AG08395 (cell line): Measurements from ENCODE around the gene EPSTI1.
"Not testable (repeated sequence)": the region's sequence is repeated elsewhere in the genome, so short reads cannot be mapped to it uniquely, and the experiment has no call there.

ENCODE experiments used
- DNase-seq: peaks from one replicate; pipeline ENCODE4 v3.0.0; 2012; ENCODE audit warnings: mixed read lengths, low spot score

Gene EPSTI1, protein sequence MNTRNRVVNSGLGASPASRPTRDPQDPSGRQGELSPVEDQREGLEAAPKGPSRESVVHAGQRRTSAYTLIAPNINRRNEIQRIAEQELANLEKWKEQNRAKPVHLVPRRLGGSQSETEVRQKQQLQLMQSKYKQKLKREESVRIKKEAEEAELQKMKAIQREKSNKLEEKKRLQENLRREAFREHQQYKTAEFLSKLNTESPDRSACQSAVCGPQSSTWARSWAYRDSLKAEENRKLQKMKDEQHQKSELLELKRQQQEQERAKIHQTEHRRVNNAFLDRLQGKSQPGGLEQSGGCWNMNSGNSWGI

DNA sequence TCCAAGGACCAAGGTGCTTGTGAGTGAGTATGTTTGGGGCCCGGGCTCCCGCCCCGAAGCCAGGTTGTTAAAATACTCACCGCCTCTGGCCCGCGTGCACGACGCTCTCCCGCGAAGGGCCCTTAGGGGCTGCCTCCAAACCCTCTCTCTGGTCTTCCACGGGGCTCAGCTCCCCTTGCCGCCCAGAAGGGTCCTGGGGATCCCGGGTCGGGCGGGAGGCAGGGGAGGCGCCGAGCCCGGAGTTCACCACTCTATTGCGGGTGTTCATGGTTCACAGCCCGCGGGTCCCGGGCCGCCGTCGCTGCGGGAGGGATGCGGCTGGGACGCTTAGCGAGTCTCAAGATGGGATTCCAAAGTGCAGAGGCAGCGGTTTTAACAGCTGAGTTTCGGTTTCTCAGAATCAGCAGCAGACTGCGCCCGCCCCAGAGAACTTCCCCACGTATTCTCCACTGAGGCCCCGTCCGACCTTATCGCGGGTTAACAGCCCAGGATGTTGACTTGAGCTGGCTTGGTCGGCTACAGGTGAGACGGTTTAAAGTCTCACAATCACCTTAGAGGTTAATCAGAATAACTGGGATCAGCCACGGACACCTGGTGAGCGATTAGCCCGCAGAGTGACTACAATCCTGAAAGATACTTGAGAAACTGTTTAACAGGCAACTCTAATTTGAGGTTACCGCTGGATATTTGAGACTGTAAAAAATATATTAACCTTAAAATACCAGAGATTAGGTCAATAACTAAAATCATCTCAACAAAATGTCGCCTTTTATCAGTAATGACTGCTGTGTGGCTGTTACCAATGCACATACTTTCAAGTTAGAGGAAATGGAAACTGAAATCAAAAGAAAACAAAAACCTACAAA lies at the start of gene EPSTI1:
EPSTI1 (minus strand) TSS at position 344 of the 866 bp plus-strand sequence; CDS start at position 268, 76 bp downstream.
- DNase-seq, result peak; percentile 70

DNA sequence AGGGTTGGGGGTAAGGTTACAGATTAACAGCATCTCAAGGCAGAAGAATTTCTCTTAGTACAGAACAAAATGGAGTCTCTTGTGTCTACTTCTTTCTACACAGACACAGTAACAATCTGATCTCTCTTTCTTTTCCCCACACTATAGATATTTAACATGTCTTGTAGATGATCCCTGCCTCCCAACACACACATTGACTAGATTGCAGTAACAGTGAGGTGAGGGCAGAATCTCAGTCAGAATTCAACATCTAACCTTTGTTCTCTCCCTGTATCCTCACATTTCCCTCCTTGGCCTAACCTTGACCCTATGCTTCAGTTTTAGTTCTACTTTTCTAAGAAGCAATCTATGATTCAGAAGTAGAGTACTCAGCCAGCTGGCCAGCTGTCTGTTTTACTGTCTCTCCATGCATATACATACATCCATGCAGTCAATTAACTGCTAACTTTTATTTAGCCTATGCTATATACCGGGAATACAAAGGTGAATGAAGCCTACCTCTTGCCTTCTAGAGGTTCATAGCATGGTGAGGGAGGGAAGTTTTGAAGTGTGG lies 49.4 kb upstream of the EPSTI1 start:
- DNase-seq, result no peak

DNA sequence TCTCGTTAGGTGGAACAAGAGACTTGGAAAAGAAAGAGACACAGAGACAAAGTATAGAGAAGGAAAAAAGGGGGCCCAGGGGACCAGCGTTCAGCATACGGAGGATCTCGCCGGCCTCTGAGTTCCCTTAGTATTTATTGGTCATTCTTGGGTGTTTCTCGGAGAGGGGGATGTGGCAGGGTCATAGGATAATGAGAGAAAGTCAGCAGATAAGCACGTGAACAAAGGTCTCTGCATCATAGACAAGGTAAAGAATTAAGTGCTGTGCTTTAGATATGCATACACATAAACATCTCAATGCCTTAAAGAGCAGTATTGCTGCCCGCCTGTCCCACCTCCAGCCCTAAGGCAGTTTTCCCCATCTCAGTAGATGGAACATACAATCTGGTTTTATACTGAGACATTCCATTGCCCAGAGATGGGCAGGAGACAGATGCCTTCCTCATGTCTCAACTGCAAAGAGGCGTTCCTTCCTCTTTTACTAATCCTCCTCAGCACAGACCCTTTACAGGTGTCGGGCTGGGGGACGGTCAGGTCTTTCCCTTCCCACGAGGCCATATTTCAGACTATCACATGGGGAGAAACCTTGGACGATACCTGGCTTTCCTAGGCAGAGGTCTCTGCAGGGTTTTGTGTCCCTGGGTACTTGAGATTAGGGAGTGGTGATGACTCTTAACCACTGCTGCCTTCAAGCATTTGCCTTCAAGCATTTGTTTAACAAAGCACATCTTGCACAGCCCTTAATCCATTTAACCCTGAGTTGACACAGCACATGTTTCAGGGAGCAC lies 48.7 kb upstream of the EPSTI1 start:
- DNase-seq, result not testable (repeated sequence)

DNA sequence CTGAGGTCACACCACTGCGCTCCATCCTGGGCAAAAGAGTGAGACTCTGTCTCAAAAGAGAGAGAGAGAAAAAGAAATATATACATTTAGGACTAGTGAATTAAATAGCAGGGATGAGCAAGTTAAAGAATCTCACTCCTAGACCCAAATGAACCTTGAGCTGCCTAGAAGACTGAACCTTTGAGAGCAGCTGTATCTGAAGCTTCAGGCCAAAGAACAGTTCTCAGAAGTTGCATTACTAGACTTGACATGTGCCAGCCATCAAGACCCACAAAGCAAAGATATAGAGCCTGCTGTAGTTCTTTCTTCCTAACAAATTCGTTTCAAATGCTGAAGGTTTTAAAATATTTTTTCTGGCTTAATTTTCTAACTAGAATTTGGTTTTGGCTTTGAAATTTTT lies 47.9 kb upstream of the EPSTI1 start:
- DNase-seq, result no peak

DNA sequence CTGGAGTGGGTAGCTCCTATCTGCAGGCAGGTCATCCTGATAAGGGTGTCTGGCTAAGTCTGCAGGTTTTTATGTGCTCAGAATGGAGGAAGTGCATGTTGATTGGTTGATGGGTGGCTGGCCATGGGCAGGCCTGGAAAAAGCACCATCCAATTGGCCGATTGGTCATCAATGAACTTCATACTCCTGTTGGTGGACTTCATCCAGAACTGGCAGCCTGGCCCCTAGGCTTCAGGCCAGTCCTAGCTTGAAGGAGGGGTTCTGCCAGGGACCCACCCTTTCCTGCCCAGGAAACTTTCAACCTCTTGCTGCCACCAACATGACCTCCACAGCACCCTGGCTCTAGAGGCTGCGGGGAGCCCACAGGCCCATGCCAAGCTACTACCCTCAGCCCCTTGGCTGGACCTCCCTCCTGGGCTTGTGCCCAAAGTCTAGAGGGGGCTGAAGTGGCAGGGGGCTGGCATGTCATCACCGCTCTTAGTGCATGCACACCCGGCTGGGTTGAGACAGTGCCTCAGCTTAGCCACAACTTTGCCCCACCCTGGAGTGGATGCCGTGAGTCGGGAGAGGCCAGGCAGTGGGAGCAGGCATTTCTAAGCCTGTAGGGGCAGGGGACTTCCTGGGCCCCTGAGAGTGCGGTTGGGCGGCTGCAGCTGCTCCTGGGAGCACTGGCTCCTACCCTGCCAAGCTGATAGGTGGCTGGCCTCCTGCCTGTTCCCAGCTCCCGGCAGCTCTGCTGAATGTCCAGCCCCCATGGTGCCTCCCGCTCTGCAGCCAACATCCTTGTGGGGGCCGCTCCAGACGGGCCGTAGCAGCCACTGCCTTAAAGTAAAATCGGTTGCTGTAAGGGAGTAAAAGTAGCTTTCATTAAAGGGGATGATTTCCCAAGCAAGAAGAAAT lies 44.6 kb upstream of the EPSTI1 start:
- DNase-seq, result no peak

DNA sequence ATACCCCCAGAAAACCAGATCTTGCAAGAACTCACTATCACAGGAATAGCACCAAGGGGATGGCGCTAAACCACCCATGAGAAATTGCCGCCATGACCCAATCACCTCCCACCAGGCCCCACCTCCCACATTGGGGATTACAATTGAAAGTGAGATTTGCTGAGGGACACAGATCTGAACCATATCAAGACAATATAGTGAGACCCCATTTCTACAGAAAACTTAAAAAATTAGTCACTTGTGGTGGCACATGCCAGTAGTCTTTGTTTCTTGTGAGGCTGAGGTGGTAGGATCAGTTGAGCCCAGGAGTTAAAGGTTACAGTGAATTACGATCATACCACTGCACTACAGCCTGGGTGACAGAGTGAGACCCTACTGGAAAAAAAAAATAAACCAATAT lies 41.0 kb upstream of the EPSTI1 start:
- DNase-seq, result no peak

- DNase-seq, result no peak
These were observed 39.8 kb upstream of the EPSTI1 start for GRCh38 chr13:43031881-43032280.

GRCh38 chr13:43030548-43030947 lies 38.5 kb upstream of the EPSTI1 start:
- no peak for DNase-seq

DNA sequence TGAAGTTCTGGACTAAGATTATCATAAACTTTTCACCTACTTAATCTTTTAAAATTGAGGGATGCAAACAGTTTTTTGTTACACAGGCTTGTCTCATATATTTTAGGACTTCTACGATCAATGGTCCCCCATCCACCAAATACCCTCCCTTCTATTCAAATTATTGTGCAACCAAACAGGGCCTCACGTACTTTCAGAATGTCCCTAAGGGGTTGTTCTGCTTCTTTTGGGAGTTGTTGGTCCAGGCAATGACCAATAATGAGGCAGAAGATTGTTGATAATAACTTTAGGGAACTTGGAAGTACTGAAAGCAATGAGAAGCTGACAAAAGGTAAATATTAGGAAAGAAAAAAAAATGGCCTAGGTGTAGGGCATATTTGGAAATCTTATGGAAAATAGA lies 34.2 kb upstream of the EPSTI1 start:
- DNase-seq, result no peak

DNA sequence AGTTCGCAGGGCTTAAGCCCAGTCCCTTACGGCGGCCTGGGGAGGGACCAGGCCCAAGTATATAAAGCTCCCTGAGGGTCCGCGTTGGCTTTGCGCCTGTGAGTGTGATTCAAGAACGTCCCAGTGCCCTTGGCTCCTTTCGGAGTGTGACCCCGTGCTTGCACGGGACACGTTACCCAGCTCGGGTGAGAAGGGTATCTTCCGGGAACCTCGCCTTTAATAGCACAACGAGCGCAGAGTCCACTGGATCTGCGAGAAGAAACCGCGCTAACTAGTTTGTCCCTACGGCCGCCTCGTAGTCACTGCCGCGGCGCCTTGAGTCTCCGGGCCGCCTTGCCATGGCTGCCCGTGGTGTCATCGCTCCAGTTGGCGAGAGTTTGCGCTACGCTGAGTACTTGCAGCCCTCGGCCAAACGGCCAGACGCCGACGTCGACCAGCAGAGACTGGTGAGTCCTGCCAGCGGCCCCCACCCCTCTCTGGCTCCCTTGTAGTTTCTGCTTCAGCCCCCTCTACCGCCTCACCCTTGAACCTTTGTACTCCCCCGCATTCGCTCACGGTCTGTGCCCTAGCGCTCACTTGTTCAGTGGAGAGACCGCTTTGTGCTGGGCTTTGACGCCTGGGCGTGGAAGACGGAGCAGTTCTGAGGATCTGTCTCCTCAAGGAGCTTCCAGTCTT lies 31.4 kb upstream of the EPSTI1 start, which contains the start of gene DNAJC15:
DNAJC15 (plus strand) TSS at position 298 of the 675 bp plus-strand sequence; CDS start at position 339, 41 bp downstream.
- DNase-seq, result peak; percentile 85

GRCh38 chr13:43022934-43023288 lies 30.9 kb upstream of the EPSTI1 start:
- no peak for DNase-seq

GRCh38 chr13:43021926-43022670 lies 30.1 kb upstream of the EPSTI1 start:
- DNase-seq, result no peak

GRCh38 chr13:43020794-43021193 lies 28.8 kb upstream of the EPSTI1 start:
- no peak for DNase-seq

- DNase-seq, result no peak
These were observed 27.8 kb upstream of the EPSTI1 start for GRCh38 chr13:43019811-43020210.

DNA sequence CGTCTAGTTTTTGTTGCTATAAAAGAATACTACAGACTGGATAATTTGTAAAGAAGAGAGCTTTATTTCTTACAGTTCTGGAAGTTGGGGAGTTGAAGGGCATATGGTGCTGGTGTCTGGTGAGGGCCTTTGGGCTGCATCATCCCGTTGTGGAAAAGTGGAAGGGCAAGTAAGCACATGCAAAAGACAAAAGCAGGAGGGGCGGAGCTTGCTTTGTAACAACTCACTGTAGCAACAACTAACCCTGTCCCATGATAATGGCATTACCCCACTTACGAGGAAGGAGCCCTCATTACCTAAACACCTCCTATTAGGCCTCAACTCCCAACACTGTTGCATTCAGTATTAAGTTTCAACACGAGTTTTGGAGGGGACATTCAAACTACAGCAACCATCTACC lies 24.2 kb upstream of the EPSTI1 start:
- no peak for DNase-seq

DNA sequence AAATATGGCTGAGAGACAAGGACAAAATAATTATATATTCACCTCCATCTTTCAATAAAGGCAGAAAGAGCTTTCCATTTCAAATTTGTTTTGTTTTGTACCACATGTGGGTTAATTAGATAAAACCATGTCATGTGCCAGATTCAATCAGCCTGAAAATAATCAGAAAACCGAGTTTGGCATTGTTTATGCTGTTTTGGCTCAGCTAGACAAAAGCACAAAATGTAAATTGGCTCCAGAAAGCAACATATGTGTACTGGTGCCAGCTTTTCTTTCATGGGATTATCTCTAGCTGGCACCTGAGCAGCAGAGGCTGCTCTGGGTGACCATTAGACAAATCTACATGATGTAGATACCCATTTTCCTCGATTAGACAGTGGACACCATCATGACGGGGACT lies 22.1 kb upstream of the EPSTI1 start:
- DNase-seq, result no peak

DNA sequence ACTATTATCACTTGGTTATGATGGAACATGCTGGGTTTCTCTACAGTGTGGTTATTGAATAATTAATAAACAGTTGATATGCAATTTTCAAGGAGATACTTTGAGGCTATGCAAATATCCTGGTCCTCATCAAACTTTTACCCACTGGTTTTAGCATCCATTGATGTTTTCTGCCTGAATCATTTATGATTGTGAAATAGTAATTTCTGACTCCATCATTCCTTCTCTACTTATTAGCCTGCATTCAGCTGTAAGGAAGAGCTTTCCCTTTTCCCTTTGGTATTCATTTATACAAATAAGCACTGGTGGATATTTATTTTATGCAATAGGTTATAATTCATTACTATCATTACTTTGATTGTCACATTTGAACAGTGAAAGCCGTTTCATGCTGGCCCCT lies 17.5 kb upstream of the EPSTI1 start:
- DNase-seq, result peak; percentile 38

DNA sequence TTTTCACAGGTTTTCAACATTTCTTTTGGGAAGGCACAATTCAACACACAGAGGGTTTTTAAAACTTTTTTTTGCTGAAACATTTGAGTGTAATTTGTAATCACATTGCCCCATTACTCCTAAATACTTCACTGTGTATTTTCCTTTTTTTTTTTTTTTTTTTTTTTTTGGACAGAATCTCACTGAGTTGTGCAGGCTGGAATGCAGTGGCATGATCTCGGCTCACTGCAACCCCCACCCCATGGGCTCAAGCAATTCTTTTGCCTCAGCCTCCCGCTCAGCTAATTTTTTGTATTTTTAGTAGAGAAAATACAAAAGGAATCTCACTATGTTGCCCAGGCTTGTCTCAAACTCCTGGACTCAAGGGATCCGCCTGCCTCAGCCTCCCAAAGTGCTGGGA lies 16.6 kb upstream of the EPSTI1 start:
- no peak for DNase-seq

DNA sequence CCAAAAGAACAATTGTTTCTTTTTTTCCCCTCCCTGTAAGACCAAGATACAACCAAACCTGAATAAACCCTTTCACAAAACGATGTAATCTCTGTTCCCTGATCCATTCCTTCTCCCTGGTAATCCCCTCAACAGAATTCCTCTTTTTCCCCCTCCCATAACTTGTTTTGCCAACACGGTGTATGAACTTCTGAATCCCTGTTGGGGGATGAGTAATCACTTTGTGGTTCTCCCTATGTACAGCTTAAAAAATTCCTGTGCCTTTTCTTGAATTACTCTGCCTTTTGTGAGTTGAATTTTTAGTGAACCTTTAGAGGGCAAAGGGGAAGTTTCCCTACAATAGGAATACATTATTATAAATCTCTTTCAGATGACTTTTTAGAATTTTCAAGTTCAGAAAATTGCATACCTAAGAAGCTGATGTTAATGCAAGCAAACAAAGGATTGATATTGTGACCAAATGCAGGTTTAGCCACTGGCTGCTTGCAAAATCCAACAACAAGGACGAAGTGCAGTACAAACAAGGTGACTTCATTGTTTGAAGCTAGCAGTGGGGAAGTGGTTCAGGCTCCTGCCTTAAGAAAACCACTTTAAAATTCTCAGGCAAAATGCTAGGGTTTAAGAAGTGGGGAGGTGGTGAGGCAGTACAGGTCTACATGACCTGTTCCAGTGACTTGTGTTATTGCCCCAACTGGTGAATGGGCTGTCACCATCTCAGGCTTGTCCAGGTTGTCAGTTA lies 15.0 kb upstream of the EPSTI1 start:
- no peak for DNase-seq
